GM18499 (cell line): ENCODE measurements around the gene LMO1.

ENCODE experiments used
- ATAC-seq: cut with Tn5 transposase; IDR thresholded peaks from one replicate; pipeline ENCODE4 v1.9.1; 2021; ENCODE audit warnings: moderate number of reproducible peaks; ENCODE audit not compliant: insufficient read depth, unreplicated experiment

The LMO1 gene

DNA sequence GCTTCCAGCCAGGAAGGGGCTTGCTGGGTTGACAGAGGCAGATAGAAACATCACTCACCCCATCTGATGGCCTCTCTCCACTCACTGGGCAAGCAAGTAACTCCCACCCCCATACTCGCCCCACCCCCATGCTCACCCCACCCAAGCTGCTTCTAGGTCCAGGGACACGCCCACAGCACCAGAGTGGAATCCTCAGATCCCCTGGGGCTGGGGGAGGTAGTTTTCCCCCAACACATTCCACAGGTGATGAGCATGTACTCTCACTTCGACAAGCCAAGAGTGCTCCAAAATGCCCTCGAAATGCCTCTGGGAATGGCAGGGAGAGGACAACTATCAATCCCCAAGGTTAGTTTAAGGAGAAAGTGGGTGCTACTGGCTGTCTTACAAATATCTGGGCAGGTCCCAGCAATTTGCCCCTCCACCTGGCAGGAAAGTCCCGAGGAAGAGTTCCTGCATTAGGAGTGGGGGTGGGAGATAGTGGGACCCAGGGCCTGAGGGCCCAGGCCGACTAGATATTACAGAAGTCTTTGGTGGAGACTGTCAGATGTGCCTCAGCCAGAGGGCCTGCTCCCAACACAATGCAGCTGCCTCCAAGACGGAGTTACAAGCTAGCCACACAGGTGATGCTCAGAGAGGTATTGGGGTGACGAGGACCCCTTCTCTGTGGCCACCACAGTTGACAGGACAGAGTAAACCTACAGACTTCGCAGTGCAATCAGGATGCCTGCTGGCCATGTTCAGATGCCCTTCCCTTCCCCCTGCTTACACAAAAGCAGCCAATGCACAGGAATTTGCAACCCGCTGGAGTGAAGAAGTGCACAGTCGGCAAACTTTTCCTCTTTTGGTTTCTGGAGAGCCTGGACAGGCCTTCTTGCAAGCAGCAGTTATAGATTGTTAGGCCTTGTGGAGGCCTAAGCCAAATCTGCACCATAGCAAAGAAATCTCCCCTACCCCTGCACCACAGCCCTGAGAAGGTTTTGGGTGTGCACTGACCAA is 2.9 kb upstream of the LMO1 start:
- no peak for ATAC-seq

DNA sequence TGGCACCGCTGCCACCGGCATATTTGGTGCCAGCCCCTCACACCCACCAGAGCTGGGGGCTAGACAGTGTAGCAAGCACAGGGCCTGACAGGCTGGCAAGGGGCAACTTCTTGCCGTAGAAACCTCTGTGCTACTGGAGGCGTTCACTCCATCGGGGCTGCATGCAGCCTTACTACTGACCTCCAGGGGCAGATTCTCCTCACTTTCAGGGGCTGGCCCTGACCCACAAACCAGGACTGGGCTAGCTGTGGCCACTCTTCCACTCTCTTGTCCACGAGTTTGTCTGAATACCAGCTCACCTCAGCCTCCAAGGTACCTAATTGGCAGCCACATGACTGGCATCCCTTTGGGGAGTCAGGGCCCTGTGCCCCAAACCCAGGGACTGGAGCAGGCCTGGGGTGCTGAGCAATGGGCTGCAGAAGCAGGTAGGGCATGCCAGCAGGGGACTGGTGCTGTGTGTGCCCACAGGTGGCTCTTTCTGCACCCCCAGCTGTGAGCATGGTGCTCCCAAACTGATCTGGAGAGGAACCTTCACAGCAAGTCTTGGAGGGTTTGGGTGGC is 2.1 kb upstream of the LMO1 start:
- ATAC-seq = no peak

DNA sequence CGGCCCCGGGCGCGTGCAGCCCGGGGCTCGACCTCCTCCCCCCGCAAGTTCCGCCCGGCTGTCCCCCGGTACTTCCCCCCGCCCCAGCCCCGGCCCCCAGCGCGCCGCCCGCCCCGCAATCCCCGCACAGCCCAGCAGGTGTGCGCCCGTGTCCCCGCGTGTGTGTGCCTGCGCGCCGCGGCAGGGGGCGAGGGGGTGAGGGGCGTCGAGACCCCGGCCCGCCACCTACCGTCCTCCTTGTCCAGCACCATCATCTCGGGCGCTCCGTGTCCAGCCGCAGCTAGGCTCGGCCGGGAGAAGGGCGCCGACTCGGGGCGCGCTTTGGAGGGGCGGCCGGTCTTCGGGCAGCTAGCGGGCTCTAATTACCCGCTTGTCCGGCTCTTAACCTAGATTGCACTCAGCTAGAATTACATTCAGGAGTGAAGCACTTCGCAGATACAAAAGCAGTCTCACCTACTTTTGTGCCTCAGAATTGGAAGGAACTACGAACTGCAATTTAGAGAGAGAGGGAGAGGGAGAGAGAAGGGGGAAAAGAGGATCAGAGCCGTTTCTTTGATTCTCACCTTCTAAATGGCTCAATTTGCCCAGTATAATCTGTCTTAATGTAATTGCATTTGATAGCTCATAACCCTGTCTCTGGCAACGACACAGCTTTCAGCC is 439 bp downstream of the LMO1 start:
- no peak for ATAC-seq

DNA sequence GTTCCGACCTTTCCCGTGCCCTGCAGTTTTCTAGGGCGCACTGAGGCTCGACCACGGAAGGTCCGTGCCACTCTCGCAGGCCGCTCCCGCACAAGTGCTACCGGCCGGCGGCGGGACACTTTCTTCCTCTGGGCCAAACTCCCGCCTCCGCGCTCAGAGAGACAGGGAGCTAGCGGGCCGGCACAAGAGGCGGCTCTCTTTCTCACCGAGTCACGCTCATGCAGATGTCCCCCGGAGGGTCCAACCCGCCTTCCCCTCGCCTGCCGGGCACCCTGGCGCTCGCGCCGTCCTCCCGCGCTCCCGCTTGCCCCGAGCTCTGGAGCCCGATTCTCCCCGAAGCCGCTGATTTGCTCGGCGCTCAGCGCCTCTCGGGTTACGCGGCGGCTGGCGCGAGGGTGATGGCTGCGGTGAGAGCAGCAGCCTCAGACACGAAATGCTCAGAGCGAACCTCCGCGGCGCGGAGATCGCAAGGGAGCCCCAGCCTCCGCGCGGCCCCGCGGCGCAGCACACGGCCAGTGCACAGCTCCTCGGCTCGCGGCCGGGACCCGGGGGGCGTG is 1.0 kb downstream of the LMO1 start:
- ATAC-seq = no peak

DNA sequence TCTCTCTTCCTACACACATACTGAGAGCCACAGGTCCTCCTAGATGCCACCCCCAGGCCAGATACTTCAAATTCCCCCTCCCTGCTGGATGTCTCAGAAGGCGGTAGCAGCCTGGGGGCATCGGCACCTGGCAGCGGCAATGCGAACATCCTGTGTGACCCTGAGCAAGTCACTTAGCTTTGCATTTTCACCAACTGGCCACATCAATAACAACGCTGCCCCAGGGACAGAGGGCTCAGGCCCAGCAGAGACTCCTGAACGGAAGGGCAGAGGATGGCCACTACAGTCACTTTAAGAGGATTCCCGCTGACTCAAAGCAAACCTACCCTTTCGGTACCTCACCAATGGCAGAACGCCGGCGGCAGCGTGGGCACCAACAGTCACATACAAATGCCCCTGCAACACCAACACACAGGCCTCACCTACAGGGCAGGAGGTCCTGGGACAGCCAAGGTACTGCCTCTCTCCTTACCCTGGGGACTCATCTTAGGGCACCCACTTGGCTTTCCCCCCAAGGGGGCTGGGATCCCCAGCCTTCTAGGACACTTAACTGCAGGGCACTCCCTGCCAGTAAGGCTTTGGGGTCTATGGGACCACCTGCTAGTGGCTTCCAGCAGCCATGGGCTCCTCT is 1.6 kb downstream of the LMO1 start:
- no peak for ATAC-seq

DNA sequence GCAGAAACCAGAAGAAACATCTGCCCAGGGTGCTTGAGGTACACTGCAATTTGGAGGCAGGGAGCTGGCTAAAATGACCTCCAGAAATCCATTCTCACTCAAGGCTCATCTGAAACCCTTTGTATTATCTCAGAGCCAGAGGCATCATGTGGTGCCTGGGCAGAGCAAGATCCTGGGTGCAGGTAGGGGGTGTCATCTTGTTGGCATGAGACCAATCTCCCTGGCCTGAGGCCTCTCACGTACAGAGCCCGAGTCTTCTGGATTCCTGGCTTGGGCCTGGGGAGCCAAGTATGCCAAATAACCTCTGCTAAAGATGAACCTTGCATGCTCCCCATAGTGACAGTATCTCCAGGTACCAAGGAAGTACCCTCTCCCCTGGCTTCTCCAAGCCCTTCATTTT is 2.4 kb downstream of the LMO1 start:
- ATAC-seq = no peak

DNA sequence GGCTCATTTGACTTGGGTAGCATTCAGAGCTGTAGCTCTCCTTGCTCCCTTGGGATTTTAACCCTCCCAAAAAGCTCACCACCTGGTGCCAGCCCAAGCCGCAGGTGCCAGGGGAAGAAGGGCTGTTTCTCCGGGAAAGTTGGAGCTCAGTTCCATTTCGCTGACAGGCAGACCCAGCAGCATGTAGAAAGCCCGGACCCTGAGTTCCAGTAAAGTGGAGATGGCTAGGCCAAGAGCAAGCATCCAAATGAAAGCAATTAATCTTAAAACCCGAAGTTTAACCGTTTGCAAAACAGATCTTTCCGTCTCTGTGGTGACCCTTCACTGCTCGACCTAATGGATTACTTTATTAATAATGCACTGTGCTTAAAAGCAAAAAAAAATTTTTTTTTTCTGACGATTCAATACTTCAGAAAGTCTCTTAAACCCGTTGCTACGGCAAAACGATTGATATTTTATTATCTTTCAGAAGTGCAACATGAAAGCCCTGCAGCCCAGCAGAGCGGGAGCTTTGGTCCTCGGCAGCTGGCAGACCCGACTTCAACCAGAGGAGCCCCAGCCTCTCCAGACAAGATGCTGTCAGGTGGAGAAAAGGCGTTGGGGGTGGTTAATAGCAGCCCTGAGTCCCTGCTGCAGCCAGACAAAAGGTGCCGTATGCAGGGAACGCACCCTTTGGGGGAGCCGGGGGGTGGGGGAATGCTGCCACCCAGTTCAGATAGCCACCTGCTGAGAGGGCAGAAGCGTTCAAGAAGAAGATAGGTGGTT is 3.3 kb downstream of the LMO1 start:
- no peak for ATAC-seq

DNA sequence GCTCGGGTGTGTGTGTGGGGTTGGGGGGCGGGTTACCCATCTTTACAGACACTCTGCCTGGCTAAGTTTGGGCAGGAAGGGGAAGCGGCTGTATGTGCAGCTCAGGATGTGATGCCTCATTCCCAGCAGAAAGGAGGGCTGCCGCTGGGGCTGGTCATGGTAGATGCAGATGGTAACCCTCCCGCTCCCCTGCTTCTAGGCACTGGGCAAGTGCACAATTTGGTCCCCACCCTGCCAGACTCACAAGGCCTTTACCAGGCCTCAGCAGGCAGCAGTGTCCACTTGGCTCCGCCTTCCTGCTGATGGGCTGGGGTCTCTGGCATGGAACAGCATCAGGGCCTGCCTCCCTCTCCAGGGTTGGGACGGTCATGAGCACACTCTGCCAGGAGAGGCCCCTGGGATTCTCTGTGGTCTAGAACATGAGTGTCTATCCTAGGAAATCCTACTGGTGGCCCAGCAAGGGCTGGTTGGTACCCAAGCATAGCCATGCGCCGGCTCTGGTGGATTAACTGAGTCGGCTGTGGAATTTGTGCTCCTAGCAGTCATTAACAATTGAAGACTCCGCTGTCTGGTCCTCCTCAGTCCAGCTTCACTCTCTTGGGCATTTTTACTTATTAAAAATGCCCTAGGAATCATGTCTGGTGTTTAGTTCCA is 4.2 kb downstream of the LMO1 start:
- ATAC-seq = no peak

DNA sequence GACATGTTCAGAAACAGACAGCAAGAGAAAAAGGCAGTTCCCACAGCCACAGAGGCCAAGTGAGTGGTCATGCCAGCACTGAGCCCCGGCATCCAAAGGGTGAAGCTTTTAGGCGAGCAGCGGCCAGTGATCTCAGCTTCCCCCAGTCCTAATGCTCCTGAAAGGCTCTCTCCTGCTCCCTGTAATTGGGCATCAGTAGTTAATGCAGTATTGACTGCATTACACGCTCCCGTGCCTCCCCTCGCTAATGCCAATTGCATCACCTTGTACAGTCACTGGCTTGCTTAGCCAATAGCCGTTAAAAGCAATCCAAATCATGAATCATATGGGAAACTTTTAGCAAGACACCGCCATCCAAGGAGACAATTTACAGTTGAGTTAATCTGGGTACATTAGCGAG is 4.9 kb downstream of the LMO1 start:
- no peak for ATAC-seq

DNA sequence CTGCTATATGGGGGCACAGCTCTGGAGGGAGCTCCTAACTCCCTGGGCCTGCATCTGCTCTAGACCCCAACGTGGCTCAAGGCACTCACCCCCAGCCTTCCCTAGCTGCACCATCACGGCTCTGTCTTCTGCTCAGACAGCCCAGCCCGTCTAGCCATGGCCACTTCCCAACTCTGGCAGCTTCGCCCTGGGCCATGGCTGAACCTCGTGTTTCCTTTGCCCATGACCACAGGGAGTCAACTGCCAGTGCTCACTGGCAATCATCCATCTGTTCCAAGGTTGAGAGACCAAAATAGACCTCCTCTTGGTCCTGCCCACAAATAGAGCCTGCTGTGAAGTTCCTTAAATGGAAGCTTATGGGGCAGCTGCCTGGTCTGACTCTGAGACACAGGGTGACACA is 5.4 kb downstream of the LMO1 start:
- no peak for ATAC-seq

DNA sequence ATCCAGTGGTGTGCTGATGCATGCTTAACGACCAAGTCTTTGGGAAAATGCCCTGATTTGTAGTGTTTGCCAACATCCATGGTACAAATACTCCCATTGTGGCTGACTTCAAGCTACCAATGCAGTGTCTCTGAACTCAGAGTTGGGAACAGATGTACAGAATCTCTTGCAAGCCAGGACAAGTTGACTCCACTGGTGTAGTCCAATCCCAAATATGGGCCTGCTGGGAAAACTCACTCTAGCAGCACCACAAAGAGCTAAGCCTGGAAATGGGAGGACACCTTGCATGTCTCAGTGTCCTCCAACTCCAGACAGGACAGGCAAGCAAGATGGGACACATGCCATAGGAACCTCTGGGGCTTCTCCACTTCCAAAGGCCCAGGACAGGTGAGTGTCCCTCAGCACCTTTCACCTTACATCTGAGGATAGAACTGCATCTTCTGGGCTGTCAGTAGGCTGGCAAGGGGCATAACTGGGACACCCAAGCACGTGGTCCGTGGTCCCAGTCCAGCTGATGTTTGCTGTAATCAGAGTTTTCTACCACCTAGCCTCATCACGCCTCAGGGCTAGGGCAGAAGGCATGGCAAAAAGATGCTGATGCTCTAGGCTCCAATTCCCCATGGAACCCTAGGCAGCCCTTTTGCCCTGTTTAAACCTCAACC is 6.5 kb downstream of the LMO1 start:
- no peak for ATAC-seq

DNA sequence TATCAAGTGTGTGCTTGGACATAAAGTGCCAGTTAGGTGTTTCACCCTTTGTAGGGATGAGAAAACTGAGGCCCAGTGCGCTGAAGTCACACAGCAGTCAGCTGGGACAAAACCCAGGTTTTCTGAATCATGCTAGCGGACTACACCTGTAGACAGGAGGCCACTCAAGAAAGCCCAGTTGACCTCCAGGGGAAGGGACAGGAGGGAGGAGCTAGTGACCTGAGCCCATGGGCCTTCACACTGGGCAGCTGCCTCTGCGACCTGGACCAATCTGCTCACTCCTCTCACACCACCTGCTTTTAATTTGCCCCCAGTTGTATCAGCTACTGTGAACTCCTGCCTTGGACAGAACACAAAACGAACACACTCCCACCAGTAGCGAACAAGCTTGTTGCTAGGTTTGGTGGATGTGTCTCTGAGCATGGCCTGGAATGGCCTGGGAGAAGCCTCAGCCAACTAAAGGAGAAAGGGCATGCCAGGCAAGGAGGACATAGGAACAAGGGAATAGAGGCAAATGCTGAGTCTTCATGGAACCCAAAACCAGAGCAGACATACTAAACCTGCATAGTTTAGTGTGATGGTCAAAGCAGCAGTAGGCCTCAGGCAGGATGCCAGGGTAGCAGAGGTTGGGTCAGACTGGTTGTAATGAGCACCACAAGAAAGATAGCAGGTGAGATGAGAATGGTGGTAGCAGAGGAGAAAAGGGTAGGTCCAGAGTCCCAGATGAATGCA is 7.2 kb downstream of the LMO1 start:
- no peak for ATAC-seq

DNA sequence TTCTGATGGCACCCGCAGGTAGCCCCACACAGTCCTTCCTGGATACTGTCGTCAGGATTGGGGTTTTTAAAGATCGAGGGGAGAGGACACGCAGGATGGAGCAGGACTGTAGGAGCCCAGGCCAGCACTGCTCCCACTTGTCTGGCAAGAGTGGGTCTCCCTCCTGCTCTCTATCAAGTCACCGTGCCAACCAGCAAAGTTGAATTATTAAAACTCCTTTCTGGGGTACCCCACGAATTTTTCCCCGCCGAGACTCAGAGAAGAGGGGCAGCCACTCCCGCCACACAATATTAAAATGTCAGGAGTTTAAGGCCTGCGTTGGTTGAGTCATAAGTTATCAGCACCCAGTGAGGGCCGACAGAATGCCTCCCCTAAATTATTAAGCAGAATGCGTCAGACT is 10.1 kb downstream of the LMO1 start:
- no peak for ATAC-seq

DNA sequence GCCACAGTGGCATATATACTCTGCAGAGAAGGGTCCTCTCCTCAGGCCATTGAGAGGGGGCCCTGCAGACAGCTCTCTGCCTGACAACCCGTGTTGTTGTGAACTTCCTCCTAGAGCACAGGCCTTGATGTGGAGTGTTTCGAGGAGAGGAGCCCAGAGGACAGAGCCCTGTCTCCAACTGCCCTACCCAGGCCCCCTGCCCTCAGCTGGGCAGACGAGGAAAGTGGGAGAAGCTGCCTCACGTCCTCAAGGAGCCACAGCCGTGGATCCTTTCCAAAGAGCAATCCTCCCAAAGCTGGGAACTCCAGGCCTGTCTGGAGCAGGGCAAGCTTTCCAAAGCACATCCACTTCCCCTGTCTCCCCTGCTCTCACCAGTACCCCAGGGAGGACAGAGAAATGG is 10.7 kb downstream of the LMO1 start:
- ATAC-seq = no peak

DNA sequence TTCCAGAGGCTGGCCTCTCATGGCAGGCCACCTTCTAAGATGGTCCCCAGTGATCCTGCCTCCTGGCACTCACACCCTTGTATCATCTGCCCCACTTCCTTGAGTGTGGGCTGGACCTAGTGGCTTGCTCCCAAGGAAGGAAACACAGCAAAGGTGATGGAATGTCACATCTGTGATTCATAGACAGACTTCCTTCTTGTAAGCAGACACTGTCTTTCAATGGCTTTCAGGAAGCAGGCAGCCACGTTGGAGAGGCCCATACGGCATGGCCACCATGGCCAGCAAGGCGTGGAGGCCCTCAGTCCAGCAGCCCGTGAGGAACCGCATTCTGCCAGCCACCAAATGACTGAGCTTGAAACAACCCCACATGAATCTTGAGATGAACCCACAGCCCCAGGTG is 11.3 kb downstream of the LMO1 start:
- ATAC-seq = no peak

DNA sequence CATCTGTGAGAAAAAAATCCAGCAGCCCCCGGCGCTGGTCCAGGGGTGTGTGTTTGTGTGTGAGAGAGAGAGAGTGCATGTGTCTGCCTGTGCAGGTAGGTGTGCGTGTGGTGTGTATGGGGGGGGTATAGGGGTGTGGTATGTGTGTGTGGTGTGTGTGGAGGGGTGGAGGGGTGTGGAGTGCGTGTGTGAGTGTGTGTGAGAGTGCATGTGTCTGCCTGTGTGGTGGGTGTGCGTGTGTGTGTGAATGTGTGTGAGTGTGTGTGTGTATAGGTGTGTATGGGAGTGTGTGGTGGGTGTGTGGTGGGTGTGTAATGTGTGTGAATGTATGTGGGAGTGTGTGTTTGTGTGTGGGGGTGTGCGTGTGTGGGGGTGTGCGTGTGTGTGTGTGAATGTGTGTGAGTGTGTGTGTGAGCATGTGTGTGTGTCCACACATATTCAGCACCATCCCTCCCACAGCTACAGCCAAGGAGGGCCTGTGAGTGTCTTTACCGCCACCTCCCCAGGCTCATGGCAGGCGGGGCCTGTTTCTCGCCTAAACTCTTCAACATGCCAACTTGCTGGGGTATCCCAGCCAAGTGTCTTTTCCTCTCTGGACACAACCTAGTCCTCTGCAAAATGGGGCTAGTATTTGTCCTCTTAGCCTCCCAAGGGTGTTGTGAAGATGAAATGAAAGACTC is 11.9 kb downstream of the LMO1 start:
- ATAC-seq = no peak

DNA sequence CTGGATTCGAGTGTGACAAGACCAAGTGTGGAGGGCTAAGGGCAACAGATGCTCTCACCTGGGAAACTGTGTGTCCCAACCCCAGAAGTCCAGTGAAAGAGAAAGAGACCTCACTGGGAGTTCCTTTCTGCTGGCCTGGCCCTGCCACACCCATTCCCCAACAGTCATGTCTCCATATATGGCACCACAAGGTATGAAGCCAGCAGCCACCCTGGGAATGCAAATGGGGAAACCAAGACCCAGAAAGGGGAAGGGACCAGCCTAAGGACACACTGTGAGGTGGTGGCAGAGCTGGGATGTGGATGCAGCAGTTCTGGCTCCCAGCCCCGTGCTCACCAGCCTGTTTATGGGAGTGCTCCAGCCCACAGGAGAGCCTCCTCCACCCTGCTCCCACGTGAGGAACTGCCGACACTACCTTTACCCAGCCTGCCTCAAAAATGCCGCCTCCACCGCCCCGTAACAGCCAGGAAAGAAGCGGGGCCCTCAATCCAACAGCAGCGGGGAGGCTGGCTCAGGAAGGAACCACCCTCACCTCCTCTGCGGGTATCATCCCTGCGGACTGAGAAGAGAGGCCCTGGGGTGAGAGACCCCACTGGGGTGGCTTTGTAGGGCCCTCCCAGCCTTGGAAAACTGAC is 12.6 kb downstream of the LMO1 start:
- no peak for ATAC-seq
